AG04449 (cell line): ENCODE results near the gene CIAO2B.

Experiments used
- CTCF ChIA-PET: fragments of 350-600 bp; formaldehyde crosslinking; extraction: SDS; loops from one replicate; lab custom pipeline; 2021; ENCODE audit warnings: antibody characterized with exemption; lab: Yijun Ruan, JAX
- POLR2A ChIA-PET: fragments of 400-600, 350-600 bp; formaldehyde crosslinking; extraction: SDS; loops from one replicate; lab custom pipeline; 2020; ENCODE audit warnings: antibody characterized with exemption, inconsistent platforms; lab: Yijun Ruan, JAX
- DNase-seq: peaks from one replicate; pipeline ENCODE4 v3.0.0-alpha.2; 2010; ENCODE audit warnings: low read depth, low spot score
- H3K4me3 ChIP-seq: 2 replicates; pipeline ENCODE4 v1.5.1; 2011; ENCODE audit warnings: low read depth, mild to moderate bottlenecking, control low read depth, low read length
- TF ChIP-seq, protein P1 (sequence below): IDR thresholded peaks from one replicate; pipeline ENCODE4 v1.5.1; 2011; ENCODE audit warnings: mild to moderate bottlenecking, moderate library complexity, low read length, control low read depth, inconsistent platforms; ENCODE audit not compliant: insufficient read depth; ENCODE audit errors: missing control alignments

The CIAO2B gene

DNA sequence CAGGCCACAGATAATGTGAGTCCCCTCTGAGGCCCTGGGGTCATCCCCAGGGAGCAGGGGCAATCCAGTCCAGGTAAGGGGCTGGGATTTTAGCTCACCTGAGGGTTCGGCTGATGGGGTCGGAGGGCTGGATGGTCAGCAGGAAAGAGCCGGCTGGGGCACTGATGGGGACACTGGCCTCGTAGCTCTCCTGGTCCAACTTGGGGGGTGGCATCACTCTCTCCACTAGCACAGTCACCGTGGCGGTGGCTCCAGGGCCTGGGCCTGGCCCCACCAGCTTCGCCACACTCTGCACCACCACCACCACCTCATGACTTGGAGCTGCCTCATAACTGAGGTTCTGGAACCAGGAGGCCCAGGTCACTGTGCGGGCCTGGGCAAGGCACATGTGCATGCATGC is 22.4 kb downstream of the CIAO2B start:
- H3K4me3 ChIP-seq: no peak overlapping the region
- CTCF ChIA-PET: interaction anchor here (1.0 to 24.6 kb wide), 3 partner anchors 9 to 15 kb away, joined by 3 to 350 read pairs (median 66); partner anchors contain the start of genes CDH16 and RRAD
- DNase-seq: no peak
- TF ChIP-seq, protein P1, sequence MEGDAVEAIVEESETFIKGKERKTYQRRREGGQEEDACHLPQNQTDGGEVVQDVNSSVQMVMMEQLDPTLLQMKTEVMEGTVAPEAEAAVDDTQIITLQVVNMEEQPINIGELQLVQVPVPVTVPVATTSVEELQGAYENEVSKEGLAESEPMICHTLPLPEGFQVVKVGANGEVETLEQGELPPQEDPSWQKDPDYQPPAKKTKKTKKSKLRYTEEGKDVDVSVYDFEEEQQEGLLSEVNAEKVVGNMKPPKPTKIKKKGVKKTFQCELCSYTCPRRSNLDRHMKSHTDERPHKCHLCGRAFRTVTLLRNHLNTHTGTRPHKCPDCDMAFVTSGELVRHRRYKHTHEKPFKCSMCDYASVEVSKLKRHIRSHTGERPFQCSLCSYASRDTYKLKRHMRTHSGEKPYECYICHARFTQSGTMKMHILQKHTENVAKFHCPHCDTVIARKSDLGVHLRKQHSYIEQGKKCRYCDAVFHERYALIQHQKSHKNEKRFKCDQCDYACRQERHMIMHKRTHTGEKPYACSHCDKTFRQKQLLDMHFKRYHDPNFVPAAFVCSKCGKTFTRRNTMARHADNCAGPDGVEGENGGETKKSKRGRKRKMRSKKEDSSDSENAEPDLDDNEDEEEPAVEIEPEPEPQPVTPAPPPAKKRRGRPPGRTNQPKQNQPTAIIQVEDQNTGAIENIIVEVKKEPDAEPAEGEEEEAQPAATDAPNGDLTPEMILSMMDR: no peak
- POLR2A ChIA-PET: no interaction called here

DNA sequence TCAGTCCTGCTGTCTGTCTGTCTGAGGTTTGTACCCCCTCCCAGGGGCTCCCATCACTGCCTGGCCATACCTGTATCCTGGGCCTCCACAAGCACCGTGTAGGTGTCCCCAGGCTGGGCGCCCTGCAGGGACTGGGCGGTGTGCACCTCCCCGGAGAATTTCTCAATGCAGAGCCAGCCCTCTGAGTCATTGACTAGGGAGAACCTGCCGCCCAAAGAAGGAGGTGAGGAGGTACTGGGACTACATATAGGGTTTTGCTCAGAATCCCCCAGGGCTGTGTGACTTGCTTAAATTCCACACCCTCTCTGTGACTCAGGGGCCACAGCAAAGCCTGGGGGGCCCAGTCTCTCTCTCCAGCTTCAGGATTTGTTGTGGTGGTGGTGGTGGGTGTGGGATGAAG is 23.1 kb downstream of the CIAO2B start:
- POLR2A ChIA-PET: no interaction called here

DNA sequence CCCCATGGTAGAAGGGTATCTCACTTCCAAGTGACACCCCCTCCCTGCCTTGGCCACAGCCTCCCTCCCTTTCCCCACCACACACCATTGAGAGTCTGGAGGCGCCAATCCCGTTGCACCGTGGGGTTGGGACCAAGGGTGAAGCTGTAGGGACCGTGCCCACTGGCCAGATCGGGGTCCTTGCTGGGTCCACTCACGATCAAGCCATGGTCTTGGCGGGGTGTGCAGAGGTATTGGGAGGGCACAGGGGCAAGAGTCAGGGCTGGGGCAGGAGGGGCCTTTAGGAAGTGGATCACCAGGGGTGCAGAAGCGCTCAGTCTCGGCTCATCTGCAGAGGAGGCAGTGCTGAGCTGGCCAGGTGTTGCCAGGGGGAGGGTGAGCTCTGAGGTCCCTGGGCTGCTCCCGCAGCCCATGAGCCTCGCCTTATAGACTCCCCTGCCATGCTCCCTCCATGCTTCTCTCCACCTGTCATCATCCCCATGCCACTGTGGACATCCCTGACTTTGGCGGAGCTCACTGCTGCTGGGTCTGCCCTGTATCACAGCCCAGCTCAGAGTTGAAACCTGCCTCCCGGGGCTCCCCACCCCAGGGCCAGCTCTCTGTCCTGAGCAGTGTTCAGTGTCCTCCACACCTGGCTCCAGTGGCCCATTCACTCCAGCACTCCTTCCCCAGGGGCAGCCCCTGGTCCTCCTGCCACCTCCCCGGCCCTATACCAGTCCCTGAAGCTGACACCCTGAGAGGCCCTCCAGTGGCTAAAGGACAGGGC is 23.8 kb downstream of the CIAO2B start:
- POLR2A ChIA-PET: interaction anchor here (0.7 kb wide), 1 partner anchor 32 kb away, joined by 3 read pairs; no protein-coding TSS in a partner anchor
- TF ChIP-seq, protein P1: no peak
- DNase-seq: no peak
- CTCF ChIA-PET: interaction anchor here (1.8 to 24.6 kb wide), 4 partner anchors 10 to 19 kb away, joined by 6 to 350 read pairs (median 40); partner anchors contain the start of genes CDH16 and RRAD
- H3K4me3 ChIP-seq: no peak overlapping the region

More for the DNA sequence above, 23.1 kb downstream of the CIAO2B start:
- no peak overlapping the region for H3K4me3 ChIP-seq
- CTCF ChIA-PET: interaction anchor here (1.0 to 24.6 kb wide), 4 partner anchors 8 to 20 kb away, joined by 3 to 350 read pairs (median 40); partner anchors contain the start of genes CDH16 and RRAD
- DNase-seq: no peak
- TF ChIP-seq, protein P1: no peak

DNA sequence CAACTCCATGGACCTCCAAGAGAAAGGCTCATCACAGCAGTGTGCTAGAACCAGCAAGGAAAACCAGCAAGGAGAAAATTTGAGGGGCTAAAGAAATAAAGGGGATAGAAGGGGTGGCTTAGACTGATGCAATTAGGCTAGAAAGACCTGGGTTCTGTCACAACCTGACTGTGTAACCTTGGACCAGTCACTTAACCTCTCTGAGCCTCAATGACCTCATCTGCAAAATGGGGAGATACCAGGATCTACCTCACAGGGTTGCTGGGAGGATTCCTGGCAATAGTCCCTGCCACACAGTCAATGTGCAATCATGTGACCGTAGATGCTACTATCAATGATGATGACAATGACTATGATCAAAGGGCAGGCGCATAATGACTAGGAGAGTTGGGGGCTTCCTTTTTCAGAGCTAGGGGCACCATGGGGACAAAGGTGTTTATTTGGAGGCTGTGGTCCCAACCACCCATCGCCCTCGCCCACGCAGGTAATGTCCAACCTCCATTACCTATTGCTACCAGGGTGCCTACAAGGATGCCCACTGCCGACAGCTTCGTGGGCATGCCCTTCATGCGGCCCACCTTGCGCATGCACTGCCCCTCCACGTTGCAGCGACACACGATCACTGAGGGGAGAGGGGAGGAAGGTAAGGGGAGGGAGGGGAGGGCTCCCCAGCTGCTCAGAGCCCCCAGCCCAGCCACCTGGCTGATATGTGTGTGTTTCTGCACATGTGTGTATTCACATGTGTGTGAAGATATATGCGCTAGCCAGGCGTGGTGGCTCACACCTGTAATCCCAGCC is 25.2 kb downstream of the CIAO2B start:
- CTCF ChIA-PET: interaction anchor here (0.6 to 24.6 kb wide), 6 partner anchors 8 to 749 kb away, joined by 3 to 350 read pairs (median 10); partner anchors contain the start of genes CDH16 and RRAD

DNA sequence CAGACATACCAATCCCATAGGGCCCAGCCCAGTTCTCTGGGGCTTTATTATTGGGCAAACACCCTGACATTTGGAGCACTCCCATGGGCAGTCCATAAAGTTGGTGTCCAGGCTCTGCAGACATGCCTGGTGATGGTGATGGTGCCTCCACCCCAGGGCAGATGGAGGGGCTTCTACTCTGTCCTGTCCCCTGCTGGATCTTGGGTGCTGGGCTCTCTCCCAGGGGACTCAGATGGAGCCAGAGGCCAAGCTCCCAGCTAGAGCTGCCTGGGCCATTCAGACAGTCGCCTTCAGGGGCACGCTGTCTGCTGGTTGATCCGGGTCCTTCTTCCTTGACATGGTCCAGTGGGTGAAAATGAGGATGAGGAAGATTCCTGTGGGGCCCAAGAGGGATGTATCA is 26.1 kb downstream of the CIAO2B start:
- no peak overlapping the region for H3K4me3 ChIP-seq
- CTCF ChIA-PET: interaction anchor here (7.9 to 24.6 kb wide), 2 partner anchors 11 to 14 kb away, joined by 66 to 350 read pairs; partner anchors contain the start of genes CDH16 and RRAD
- no peak for DNase-seq
- TF ChIP-seq, protein P1: no peak
- POLR2A ChIA-PET: no interaction called here

More for the DNA sequence above, 25.2 kb downstream of the CIAO2B start:
- TF ChIP-seq, protein P1: no peak
- POLR2A ChIA-PET: no interaction called here
- no peak overlapping the region for H3K4me3 ChIP-seq
- no peak for DNase-seq
